ENCODE measurements around the gene COL18A1. TPM values are rescaled to one million over a fixed set of nuclear protein-coding genes. Genes with fewer than 3 reads are reported as not detected.

COL18A1 gene
- total RNA-seq, 1 donor from 2014 or later = 59.0 TPM

GRCh38 chr21:45424854-45425795 is 20.2 kb downstream of the COL18A1 start:
- Histone ChIP-seq H3K27ac (ENCODE audit: low read depth, low read length) (no peak overlapping the region), H3K9me3 (ENCODE audit: control insufficient read depth in 3 of 3, low read length in 3 of 3) (no peaks in the 10 kb centered on the region), H3K9ac (ENCODE audit: low read depth in 1 of 3, low read length in 3 of 3) (no peak overlapping the region), H3K27me3 (ENCODE audit: control insufficient read depth in 3 of 3, insufficient read depth in 3 of 3, low read length in 3 of 3) (peaks cover 0 to 12% (median 8%) of the 10 kb centered on the region in 3 donors), H3K4me3 (ENCODE audit: low read length in 3 of 3) (no peak overlapping the region), H3K36me3 (ENCODE audit: control insufficient read depth in 3 of 3, insufficient read depth in 3 of 3, low read length in 3 of 3) (no peaks in the 10 kb centered on the region), H3K4me1 (ENCODE audit: control insufficient read depth in 3 of 3, insufficient read depth in 3 of 3, low read length in 3 of 3) (peaks cover 12 to 18% (median 13%) of the 10 kb centered on the region in 3 donors)

GRCh38 chr21:45427331-45428271 is 22.6 kb downstream of the COL18A1 start:
- Histone ChIP-seq H3K9me3 (ENCODE audit: control insufficient read depth in 3 of 3, low read length in 3 of 3) (no peaks in the 10 kb centered on the region), H3K9ac (ENCODE audit: low read depth in 1 of 3, low read length in 3 of 3) (no peak overlapping the region), H3K4me1 (ENCODE audit: control insufficient read depth in 3 of 3, insufficient read depth in 3 of 3, low read length in 3 of 3) (peaks cover 6 to 16% (median 14%) of the 10 kb centered on the region in 3 donors), H3K27me3 (ENCODE audit: control insufficient read depth in 3 of 3, insufficient read depth in 3 of 3, low read length in 3 of 3) (peaks cover 0 to 10% (median 8%) of the 10 kb centered on the region in 3 donors), H3K36me3 (ENCODE audit: control insufficient read depth in 3 of 3, insufficient read depth in 3 of 3, low read length in 3 of 3) (no peaks in the 10 kb centered on the region), H3K4me3 (ENCODE audit: low read length in 3 of 3) (no peak overlapping the region), H3K27ac (ENCODE audit: low read depth, low read length) (peak overlapping the region; percentile 19)

GRCh38 chr21:45428534-45428933 is 23.6 kb downstream of the COL18A1 start:
- peaks cover 6 to 18% (median 11%) of the 10 kb centered on the region in 3 donors for H3K4me1 ChIP-seq (ENCODE audit: control insufficient read depth in 3 of 3, insufficient read depth in 3 of 3, low read length in 3 of 3)
- H3K9ac ChIP-seq (ENCODE audit: low read depth in 1 of 3, low read length in 3 of 3) = no peak overlapping the region
- no peaks in the 10 kb centered on the region for H3K36me3 ChIP-seq (ENCODE audit: control insufficient read depth in 3 of 3, insufficient read depth in 3 of 3, low read length in 3 of 3)
- H3K27ac ChIP-seq (ENCODE audit: low read depth, low read length) = no peak overlapping the region
- peaks cover 0 to 8% (median 8%) of the 10 kb centered on the region in 3 donors for H3K27me3 ChIP-seq (ENCODE audit: control insufficient read depth in 3 of 3, insufficient read depth in 3 of 3, low read length in 3 of 3)
- no peaks in the 10 kb centered on the region for H3K9me3 ChIP-seq (ENCODE audit: control insufficient read depth in 3 of 3, low read length in 3 of 3)
- no peak overlapping the region for H3K4me3 ChIP-seq (ENCODE audit: low read length in 3 of 3)

- no peaks in the 10 kb centered on the region for H3K9me3 ChIP-seq (ENCODE audit: control insufficient read depth in 3 of 3, low read length in 3 of 3)
- H3K4me1 ChIP-seq (ENCODE audit: control insufficient read depth in 3 of 3, insufficient read depth in 3 of 3, low read length in 3 of 3) = peaks cover 11 to 18% (median 11%) of the 10 kb centered on the region in 3 donors
- H3K4me3 ChIP-seq (ENCODE audit: low read length in 3 of 3) = no peak overlapping the region
- no peak overlapping the region for H3K9ac ChIP-seq (ENCODE audit: low read depth in 1 of 3, low read length in 3 of 3)
- peaks cover 0 to 8% (median 7%) of the 10 kb centered on the region in 3 donors for H3K27me3 ChIP-seq (ENCODE audit: control insufficient read depth in 3 of 3, insufficient read depth in 3 of 3, low read length in 3 of 3)
- no peak overlapping the region for H3K27ac ChIP-seq (ENCODE audit: low read depth, low read length)
- H3K36me3 ChIP-seq (ENCODE audit: control insufficient read depth in 3 of 3, insufficient read depth in 3 of 3, low read length in 3 of 3) = no peaks in the 10 kb centered on the region
These were observed 24.5 kb downstream of the COL18A1 start for GRCh38 chr21:45429221-45430175.

- no peak overlapping the region for H3K27ac ChIP-seq (ENCODE audit: low read depth, low read length)
- H3K4me1 ChIP-seq (ENCODE audit: control insufficient read depth in 3 of 3, insufficient read depth in 3 of 3, low read length in 3 of 3) = peaks cover 11 to 21% (median 11%) of the 10 kb centered on the region in 3 donors
These were observed 25.8 kb downstream of the COL18A1 start for GRCh38 chr21:45430521-45431501.

GRCh38 chr21:45431781-45432572 is 27.0 kb downstream of the COL18A1 start:
- H3K27me3 ChIP-seq (ENCODE audit: control insufficient read depth in 3 of 3, insufficient read depth in 3 of 3, low read length in 3 of 3) = peaks cover 0 to 8% (median 7%) of the 10 kb centered on the region in 3 donors
- H3K36me3 ChIP-seq (ENCODE audit: control insufficient read depth in 3 of 3, insufficient read depth in 3 of 3, low read length in 3 of 3) = no peaks in the 10 kb centered on the region
- no peak overlapping the region for H3K4me3 ChIP-seq (ENCODE audit: low read length in 3 of 3)
- no peaks in the 10 kb centered on the region for H3K9me3 ChIP-seq (ENCODE audit: control insufficient read depth in 3 of 3, low read length in 3 of 3)
- no peak overlapping the region for H3K27ac ChIP-seq (ENCODE audit: low read depth, low read length)
- H3K9ac ChIP-seq (ENCODE audit: low read depth in 1 of 3, low read length in 3 of 3) = peak overlapping the region in 1 of 3 donors; percentile 16
- H3K4me1 ChIP-seq (ENCODE audit: control insufficient read depth in 3 of 3, insufficient read depth in 3 of 3, low read length in 3 of 3) = peaks cover 11 to 21% (median 11%) of the 10 kb centered on the region in 3 donors

More at GRCh38 chr21:45430521-45431501, 25.8 kb downstream of the COL18A1 start:
- H3K9ac ChIP-seq (ENCODE audit: low read depth in 1 of 3, low read length in 3 of 3) = no peak overlapping the region
- no peaks in the 10 kb centered on the region for H3K36me3 ChIP-seq (ENCODE audit: control insufficient read depth in 3 of 3, insufficient read depth in 3 of 3, low read length in 3 of 3)
- H3K4me3 ChIP-seq (ENCODE audit: low read length in 3 of 3) = no peak overlapping the region
- H3K27me3 ChIP-seq (ENCODE audit: control insufficient read depth in 3 of 3, insufficient read depth in 3 of 3, low read length in 3 of 3) = peaks cover 0 to 8% (median 7%) of the 10 kb centered on the region in 3 donors
- H3K9me3 ChIP-seq (ENCODE audit: control insufficient read depth in 3 of 3, low read length in 3 of 3) = no peaks in the 10 kb centered on the region

GRCh38 chr21:45432575-45433255 is 27.8 kb downstream of the COL18A1 start:
- Histone ChIP-seq H3K4me1 (ENCODE audit: control insufficient read depth in 3 of 3, insufficient read depth in 3 of 3, low read length in 3 of 3) (peaks cover 8 to 18% (median 8%) of the 10 kb centered on the region in 3 donors), H3K27me3 (ENCODE audit: control insufficient read depth in 3 of 3, insufficient read depth in 3 of 3, low read length in 3 of 3) (peaks cover 0 to 8% (median 7%) of the 10 kb centered on the region in 3 donors), H3K4me3 (ENCODE audit: low read length in 3 of 3) (no peak overlapping the region), H3K9ac (ENCODE audit: low read depth in 1 of 3, low read length in 3 of 3) (peak overlapping the region in 1 of 3 donors; percentile 16), H3K27ac (ENCODE audit: low read depth, low read length) (no peak overlapping the region), H3K36me3 (ENCODE audit: control insufficient read depth in 3 of 3, insufficient read depth in 3 of 3, low read length in 3 of 3) (no peaks in the 10 kb centered on the region), H3K9me3 (ENCODE audit: control insufficient read depth in 3 of 3, low read length in 3 of 3) (no peaks in the 10 kb centered on the region)
